Measurements from ENCODE around the gene ELP4.
"Not testable (repeated sequence)": the region's sequence is repeated elsewhere in the genome, so short reads cannot be mapped to it uniquely, and the experiment has no call there.

Gene ELP4

GRCh38 chr11:31529701-31530100, 20.1 kb downstream of the ELP4 start:
- no peak overlapping the region for H3K4me3 ChIP-seq (ENCODE audit: low read length)
- DNase-seq (ENCODE audit: low read depth, low spot score): no peak

DNA sequence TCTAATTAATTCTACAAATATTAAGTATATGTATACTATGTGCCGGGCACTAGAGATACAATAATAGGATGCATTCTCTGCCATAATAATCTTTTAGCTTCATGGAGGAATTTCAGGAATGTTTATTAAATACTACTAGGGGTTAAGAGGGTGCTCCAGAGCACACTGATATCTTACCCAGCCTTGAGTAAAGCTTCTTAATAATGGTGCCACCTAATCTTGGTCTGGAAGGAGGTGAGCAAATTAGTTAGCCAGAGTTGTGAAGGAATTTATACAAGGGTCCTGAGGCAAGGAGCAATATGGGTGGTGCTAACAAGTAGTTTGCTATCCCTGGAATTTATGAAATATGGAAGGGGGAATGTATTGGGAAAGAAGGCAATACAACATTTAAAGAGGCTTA, 21.7 kb downstream of the ELP4 start:
- no peak for DNase-seq (ENCODE audit: low read depth, low spot score)
- H3K4me3 ChIP-seq (ENCODE audit: low read length): no peak overlapping the region

DNA sequence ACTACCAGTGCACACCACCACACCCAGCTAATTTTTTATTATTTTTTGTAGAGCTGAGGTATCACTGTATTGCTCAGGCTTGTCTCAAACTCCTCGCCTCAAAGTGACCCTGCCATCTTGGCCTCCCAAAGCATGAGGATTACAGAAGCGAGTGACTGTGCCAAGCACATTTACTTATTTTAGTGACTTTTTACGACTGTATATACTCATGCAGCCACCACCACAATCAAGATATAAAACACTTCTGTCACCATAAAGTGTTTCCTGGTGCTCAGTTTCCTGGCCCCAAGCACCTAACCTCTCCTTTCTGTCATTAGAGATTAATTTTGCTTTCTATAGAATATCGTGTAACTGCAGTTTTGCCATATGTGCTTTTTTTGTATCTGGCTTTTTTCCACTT, 25.9 kb downstream of the ELP4 start:
- no peak for DNase-seq (ENCODE audit: low read depth, low spot score)
- H3K4me3 ChIP-seq (ENCODE audit: low read length): no peak overlapping the region

DNA sequence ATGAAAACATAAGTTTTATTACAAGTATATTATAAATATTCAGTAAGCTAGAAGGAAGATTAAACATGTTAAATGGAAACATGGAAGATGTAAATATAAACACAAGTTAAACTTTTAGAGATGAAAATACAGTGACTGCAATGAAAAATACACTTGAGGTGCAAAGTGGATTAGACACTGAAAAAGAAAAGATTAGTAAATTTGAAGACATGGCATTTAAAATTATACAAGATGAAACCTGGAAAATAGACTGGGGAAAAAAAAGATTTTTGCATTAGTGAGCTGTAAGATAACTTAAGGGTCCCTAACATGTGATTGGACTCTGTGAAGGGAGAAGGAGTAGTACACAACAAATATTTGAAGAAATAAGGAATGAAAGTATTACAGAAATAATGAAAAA, 33.3 kb downstream of the ELP4 start:
- DNase-seq (ENCODE audit: low read depth, low spot score): no peak
- H3K4me3 ChIP-seq (ENCODE audit: low read length): no peak overlapping the region

DNA sequence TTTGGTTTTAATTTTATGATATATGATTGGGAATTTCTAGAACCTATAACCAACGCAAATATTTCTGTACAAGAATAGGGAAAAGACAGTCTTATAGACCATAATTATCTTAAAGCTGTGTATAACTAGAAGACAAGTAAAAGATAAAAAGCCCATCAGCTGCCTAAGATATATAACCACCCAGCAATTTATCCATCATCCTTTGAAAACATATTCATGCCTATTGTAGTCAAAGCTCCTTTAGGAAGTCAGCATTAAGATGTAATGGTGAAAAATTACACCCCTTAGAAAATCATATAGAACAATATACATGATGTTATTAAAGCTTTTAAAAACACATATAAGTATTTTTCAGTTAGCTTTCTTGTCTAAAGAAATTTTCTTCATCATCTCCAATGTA, 46.4 kb downstream of the ELP4 start:
- H3K4me3 ChIP-seq (ENCODE audit: low read length): no peak overlapping the region
- no peak for DNase-seq (ENCODE audit: low read depth, low spot score)

DNA sequence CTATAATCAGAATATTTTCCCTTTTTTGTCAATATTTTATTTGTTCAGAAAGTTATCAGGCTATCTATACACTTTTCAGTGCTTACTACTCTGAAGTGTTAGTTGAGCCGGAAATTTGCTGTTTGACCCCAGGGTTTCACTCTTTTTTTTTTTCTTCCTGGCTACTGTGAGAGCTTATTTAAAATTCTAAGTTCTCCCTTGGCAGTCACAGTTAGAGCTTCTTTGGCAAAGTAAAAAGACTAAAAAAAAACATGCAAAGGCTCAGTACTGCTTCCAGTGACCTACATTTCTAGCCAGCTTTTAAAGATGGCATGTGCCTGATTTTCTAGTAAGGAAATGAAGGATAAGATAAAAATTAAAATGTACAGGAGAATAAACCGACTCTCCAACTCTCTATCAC, 48.4 kb downstream of the ELP4 start:
- no peak for DNase-seq (ENCODE audit: low read depth, low spot score)
- no peak overlapping the region for H3K4me3 ChIP-seq (ENCODE audit: low read length)

DNA sequence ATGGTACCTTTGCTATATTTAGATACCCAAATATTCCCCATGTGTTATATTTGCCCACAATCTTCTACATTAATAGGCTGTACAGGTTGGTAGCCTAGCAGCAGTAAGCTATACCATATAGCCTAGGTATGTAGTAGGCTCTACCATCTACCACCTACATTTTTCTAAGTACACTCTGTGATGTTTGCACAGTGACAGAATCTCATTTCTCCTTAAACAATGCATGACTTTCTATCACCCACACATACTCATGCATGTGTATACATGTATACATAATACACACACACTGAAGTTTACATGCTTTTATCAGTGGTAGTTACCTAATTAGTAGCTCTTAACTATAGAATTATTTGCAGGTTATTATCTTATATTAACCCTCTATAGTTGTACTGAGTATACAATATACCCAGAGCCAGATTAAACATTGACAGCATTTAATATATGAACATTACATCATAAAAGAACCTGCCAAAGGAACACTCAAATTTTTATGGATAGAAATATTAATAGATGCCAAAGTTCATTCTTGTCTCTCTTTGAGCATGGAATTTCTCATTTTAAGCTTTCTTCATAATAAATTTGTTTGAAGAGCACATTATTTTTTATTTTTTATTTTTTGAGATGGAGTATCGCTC, 51.4 kb downstream of the ELP4 start:
- no peak overlapping the region for H3K4me3 ChIP-seq (ENCODE audit: low read length)
- no peak for DNase-seq (ENCODE audit: low read depth, low spot score)

GRCh38 chr11:31564517-31564916, 55.0 kb downstream of the ELP4 start:
- not testable (repeated sequence) for DNase-seq (ENCODE audit: low read depth, low spot score); H3K4me3 ChIP-seq (ENCODE audit: low read length)

DNA sequence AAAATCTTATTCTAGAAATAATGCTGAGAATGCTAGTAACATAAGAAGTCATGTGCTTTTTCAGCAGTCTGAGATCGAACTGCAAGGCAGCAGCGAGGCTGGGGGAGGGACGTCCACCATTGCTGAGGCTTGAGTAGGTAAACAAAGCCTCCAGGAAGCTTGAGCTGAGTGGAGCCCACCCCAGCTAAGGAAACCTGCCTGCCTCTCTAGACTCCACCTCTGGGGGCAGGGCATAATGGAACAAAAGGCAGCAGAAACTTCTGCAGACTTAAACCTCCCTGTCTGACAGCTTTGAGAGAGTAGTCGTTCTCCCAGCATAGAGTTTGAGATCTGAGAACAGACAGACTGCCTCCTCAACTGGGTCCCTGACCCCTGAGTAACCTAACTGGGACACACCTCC, 64.6 kb downstream of the ELP4 start:
- not testable (repeated sequence) for DNase-seq (ENCODE audit: low read depth, low spot score); H3K4me3 ChIP-seq (ENCODE audit: low read length)

GRCh38 chr11:31575764-31576163, 66.2 kb downstream of the ELP4 start:
- DNase-seq (ENCODE audit: low read depth, low spot score); H3K4me3 ChIP-seq (ENCODE audit: low read length): not testable (repeated sequence)

GRCh38 chr11:31579412-31579811, 69.8 kb downstream of the ELP4 start:
- not testable (repeated sequence) for DNase-seq (ENCODE audit: low read depth, low spot score)

DNA sequence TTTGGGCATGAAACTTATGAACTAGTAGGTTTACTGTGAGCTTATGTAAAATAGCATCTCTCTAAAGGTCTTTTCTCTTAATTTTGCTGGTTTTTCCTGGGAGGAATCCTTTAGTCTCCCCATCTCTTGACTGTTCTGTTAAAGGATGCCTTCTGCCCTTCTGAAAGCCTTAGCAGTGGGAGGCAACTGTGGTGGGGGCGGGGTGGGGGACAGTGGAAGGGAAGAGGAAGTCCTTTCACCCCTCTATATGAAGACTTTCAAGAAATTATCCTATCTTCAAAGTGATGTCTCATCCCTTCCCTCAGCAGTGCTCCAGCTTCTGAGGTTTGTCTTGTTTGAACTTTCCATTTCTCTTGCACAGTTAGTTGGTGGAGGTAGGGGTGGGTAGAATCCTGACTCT, 73.1 kb downstream of the ELP4 start:
- no peak for DNase-seq (ENCODE audit: low read depth, low spot score)
- no peak overlapping the region for H3K4me3 ChIP-seq (ENCODE audit: low read length)

More at GRCh38 chr11:31579412-31579811, 69.8 kb downstream of the ELP4 start:
- H3K4me3 ChIP-seq (ENCODE audit: low read length): not testable (repeated sequence)

- DNase-seq (ENCODE audit: low read depth, low spot score): no peak
- no peak overlapping the region for H3K4me3 ChIP-seq (ENCODE audit: low read length)
Observed at GRCh38 chr11:31598454-31598853, 88.9 kb downstream of the ELP4 start.

GRCh38 chr11:31601635-31602282, 92.2 kb downstream of the ELP4 start:
- no peak for DNase-seq (ENCODE audit: low read depth, low spot score)
- H3K4me3 ChIP-seq (ENCODE audit: low read length): no peak overlapping the region

DNA sequence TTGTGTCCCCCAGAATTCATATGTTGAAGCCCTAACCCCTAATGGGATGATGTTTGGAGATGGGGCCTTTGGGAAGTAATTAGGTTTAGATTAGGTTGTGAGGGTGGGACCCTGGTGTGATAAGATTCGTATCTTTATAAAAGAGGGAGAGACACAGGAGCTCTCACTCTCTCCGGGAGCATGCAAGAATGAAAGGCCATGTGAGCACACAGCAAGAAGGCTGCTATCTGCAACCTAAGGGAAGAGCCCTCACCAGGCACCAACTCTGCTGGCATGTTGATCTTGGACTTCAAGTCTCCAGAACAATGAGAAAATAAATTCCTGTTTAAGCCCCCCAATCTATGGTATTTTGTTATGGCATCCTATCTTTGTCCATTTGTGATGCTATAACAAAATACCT, 97.3 kb downstream of the ELP4 start:
- H3K4me3 ChIP-seq (ENCODE audit: low read length): no peak overlapping the region
- DNase-seq (ENCODE audit: low read depth, low spot score): no peak

GRCh38 chr11:31607914-31608313, 98.3 kb downstream of the ELP4 start:
- DNase-seq (ENCODE audit: low read depth, low spot score): peak; percentile 9

DNA sequence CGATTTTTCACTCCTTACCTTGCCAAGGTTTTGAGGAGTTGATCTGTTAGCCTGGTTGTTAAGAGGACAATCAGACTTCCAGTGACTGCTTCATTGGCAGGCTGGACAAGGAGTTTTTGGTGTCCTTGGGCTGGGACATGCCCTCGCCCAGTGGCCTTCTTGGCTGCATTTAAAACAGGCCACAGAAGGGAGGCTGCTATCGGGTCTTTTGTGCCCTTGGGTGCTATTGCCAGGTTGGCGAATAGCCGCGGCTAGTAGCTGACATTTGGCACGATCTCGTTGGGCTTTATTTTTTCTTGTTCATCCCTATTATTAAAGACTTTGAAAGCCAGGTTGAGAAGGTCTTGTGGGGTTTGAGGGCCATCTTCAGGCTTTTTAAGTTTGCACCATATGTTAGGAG, 99.4 kb downstream of the ELP4 start:
- no peak for DNase-seq (ENCODE audit: low read depth, low spot score)
- no peak overlapping the region for H3K4me3 ChIP-seq (ENCODE audit: low read length)

More at GRCh38 chr11:31607914-31608313, 98.3 kb downstream of the ELP4 start:
- H3K4me3 ChIP-seq (ENCODE audit: low read length): no peak overlapping the region

DNA sequence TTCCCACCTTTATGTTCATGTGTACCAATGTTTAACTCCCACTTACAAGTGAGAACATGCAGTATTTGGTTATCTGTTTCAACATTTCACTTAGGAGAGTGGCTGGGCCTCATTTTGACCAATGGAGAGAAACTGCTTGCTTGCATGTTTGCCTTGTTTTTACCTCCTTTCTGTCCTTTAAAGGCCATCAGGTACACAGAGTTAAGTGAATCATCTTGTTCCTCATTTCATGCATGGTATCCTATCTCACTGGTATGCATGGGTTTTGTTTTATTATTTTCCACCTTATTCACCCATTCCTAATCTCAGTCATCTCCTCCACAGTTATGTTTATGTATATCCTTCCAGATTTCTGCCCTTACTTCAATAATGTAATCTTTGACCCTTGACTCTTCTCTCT, 101.0 kb downstream of the ELP4 start:
- H3K4me3 ChIP-seq (ENCODE audit: low read length): no peak overlapping the region
- DNase-seq (ENCODE audit: low read depth, low spot score): no peak

DNA sequence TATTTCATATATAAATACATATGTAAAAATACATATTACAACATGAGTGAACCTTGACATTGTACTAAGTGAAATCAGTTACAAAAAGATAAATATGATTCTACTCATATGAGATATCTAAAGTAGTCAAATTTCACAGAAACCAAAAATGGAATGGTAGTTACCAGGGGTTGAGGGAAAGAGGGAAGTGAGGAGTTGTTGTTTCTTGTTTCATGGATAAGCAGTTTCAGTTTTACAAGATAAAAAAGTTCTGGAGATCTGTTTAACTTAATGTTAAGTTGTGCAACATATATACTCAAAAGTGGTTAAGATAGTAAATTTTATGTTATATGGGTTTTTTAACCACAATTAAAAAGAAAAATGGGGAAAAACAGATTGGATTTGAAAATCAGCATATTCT, 107.7 kb downstream of the ELP4 start:
- no peak overlapping the region for H3K4me3 ChIP-seq (ENCODE audit: low read length)
- DNase-seq (ENCODE audit: low read depth, low spot score): no peak

DNA sequence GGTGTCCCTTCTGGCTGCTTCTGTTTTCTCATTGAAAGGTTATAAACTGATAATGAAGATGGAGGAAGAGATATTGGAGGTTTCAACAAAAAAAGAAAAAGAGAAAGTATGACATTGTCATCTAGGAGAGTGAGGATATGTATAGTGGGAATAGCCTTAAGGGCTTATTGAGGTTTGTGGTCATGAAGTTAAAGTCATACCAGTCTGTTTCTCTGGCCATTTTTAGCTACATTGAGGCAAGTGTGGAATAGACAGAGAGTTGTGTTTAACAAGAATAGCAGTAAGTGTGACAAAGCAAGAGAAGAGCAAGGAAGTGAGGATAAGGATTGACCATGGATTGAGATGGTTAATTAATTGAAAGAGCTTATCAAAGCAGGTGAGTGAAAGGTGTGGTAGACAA, 110.4 kb downstream of the ELP4 start:
- DNase-seq (ENCODE audit: low read depth, low spot score): no peak
- no peak overlapping the region for H3K4me3 ChIP-seq (ENCODE audit: low read length)

DNA sequence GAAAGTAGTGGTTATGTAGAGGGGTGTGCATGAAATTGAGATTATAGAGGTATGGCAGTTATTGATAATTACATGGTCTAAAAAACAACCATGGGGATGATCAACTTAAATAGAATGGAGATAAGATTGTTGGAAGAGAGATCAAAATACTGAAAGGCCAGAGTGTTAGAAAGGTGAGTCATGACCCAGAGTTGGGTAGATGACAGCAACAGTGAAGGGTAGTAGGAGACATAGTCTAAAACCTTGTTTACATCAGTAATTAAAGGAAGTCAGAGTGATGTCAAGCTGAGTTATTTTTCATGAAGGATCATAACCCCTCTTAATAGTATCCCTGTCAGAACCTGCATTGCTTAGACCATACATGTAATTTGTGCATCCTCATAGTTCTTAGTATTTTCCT, 110.9 kb downstream of the ELP4 start:
- DNase-seq (ENCODE audit: low read depth, low spot score): no peak
- no peak overlapping the region for H3K4me3 ChIP-seq (ENCODE audit: low read length)
